ENCODE measurements around the gene ARHGAP8. TPM values are rescaled to one million over a fixed set of nuclear protein-coding genes. Genes with fewer than 3 reads are reported as not detected.
"Not testable (repeated sequence)": the region's sequence is repeated elsewhere in the genome, so short reads cannot be mapped to it uniquely, and the experiment has no call there.

Gene ARHGAP8
- total RNA-seq, 1 donor from 2014 or later: 5.3 TPM

- DNase-seq (ENCODE audit: low spot score): no peak
These were observed 132.8 kb downstream of the ARHGAP8 start for GRCh38 chr22:44884968-44885805.

- no peak for DNase-seq (ENCODE audit: low spot score)
These were observed 133.5 kb downstream of the ARHGAP8 start for GRCh38 chr22:44885806-44886360.

GRCh38 chr22:44887941-44888366 lies 135.6 kb downstream of the ARHGAP8 start:
- no peak for DNase-seq (ENCODE audit: low spot score)

GRCh38 chr22:44888491-44889254 lies 136.3 kb downstream of the ARHGAP8 start:
- no peak for DNase-seq (ENCODE audit: low spot score)

GRCh38 chr22:44889255-44889878 lies 137.0 kb downstream of the ARHGAP8 start:
- DNase-seq (ENCODE audit: low spot score): no peak

DNA sequence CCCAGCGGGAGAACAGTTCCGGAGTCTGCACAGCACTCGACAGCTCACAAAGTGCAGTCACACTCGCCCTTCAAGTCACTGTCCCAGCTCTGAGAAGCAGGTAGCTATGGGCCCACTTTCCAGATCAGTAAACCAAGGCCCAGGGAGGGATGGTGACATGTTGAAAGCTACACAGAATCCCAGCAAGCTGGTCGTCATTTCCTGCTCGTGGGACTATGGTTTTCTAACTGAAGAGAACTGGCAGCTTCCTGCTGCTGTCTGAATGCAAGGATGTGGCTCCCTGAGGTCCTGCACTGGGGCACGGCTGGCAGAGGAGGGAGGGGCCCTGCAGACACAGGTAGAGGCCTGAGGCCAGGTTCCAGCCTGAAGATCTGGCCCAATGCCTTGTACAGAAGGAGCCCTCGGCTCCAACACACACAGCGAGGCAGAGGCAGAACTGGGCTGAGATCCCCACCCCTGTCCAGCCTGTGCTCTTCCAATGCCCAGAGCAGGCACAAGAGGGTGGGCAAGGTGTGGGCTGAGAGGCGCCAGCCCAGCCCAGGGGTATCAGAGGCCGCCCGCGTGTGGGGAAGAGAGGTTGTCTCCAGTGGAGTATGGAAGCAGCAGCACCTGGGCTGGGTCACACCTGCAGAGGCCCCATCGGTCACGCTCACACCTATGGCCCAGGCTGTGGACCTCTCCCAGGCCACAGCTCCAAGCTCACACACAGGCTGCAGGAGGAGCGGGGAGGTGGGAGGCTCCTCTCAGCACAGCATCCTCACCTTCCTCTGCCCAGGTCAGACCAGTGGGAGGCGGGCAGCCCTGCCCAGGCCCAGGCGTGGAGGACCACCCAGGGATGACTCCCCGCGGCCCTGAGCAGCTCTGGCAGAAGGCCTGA lies 138.3 kb downstream of the ARHGAP8 start:
- DNase-seq (ENCODE audit: low spot score): no peak

DNA sequence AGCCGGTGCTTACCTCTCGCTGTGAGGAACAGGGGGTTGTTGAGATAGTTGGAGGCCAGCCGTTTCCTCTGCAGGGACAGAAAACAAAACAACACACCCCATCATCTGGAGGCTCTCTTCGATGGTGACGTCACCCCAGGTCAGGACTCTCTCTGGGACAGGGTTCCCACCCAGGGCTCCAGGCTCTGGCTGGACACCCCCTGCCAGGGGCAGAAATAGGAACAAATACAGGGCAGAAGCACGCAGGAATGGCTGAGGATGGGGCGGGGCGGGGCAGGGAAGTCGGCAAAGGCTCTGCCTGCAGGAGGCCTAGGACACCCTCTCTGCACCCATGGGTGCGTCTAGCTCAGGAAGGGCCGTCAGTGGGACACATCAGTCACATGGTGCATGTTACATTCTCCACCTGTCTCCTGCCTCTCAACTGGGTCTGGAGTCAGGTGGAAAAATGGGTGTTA lies 138.9 kb downstream of the ARHGAP8 start:
- no peak for DNase-seq (ENCODE audit: low spot score)

- no peak for DNase-seq (ENCODE audit: low spot score)
These were observed 139.4 kb downstream of the ARHGAP8 start for GRCh38 chr22:44891791-44892190.

DNA sequence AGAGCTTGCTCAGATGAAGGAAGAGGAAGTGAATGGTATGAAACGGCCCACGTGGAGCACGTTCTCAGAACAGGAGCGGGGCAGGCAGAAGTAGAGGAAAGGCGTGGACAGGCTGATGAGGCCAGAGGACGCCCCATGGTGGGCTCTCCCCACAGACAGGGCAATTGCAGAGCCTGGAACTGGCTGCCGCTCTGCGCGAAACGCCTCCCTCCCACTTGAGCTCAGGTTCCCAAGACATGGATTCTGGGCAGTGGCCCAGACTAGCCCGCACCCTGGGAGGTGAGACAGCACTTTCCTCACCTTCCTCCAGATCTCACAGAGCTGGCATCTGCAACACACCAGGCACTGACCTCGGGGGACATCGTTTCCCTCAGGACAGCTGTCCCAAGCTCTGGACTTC lies 139.9 kb downstream of the ARHGAP8 start:
- no peak for DNase-seq (ENCODE audit: low spot score)

GRCh38 chr22:44892803-44893730 lies 140.7 kb downstream of the ARHGAP8 start:
- no peak for DNase-seq (ENCODE audit: low spot score)

DNA sequence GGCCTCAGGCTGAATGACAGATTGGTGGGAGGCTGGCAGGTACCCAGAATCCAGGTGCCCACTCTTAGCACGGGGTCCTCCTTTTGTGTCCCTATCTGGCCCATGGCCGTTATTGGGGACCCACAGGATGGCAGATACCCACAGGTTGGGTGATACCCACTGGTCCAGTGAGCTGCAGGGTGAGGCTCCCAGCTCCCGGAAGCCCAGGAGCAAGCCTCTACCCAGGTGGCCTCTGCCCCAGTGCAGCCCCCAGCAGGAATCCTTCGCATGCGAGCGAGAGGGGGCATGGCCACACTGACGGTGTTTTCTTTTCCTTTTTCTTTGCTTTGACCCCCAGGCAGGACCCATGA lies 141.3 kb downstream of the ARHGAP8 start:
- no peak for DNase-seq (ENCODE audit: low spot score)

- no peak for DNase-seq (ENCODE audit: low spot score)
These were observed 141.9 kb downstream of the ARHGAP8 start for GRCh38 chr22:44894321-44894720.

DNA sequence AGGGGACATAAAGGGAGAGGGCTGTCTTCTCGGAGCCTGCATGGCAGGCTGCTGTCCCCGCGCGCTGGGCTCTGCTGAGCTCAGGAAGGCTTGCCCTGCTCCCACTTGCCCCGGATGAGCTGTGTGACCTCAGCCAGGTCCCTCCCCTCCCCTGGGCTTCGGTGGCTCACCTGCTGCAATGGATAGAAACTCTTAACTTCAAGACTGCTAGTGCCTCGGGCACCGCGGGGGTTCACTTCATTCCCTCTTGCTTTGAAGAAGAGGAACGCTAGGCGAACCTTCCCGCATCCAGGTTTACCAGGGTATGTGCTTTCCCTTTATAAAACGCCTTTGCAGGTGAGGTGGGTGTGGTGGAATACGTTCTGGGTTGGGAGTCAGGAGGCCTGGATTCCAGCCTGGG lies 142.4 kb downstream of the ARHGAP8 start:
- no peak for DNase-seq (ENCODE audit: low spot score)

- no peak for DNase-seq (ENCODE audit: low spot score)
These were observed 143.1 kb downstream of the ARHGAP8 start for GRCh38 chr22:44895296-44896055.

DNA sequence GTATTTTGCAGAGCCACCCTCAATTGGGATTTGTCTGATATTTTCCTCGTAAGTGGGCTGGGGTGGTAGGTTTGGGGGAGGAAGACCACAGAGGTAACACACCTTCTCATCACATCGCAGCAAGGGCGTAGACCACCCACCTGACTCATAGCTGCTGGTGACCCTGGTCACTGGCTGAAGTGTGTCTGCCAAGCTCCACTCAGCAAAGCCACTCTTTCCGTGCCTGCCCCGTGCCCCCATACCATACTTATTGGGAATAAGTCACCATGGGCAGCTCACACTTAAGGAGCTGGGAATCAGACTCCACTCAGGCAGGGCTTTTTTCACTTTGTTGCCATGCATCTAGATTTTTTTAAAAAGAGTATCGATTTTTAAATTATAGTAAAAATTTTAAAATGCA lies 145.9 kb downstream of the ARHGAP8 start:
- no peak for DNase-seq (ENCODE audit: low spot score)

- no peak for DNase-seq (ENCODE audit: low spot score)
These were observed 148.9 kb downstream of the ARHGAP8 start for GRCh38 chr22:44901301-44901700.

DNA sequence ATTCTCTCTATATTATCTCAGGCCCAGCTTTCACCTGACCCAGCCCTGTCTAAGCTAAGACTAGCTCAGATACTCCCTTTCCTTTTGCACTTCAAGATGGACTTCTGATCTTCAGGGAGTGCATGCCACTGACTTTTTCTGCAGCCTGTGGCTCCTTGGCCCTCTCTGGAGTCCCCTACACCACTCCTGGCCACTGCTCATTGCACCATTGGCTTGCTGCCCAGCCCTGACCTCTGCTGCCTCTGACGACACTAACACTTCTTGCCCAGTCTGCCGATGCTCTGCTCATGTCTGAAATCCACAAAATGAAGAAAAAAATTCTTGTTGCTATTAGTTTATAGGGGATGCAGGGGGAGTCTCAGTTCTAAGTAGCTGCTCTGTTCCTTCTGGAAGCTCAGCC lies 150.8 kb downstream of the ARHGAP8 start:
- not testable (repeated sequence) for DNase-seq (ENCODE audit: low spot score)

- DNase-seq (ENCODE audit: low spot score): not testable (repeated sequence)
These were observed 152.2 kb downstream of the ARHGAP8 start for GRCh38 chr22:44904492-44905152.

All from umbilical cord (tissue), 2 donors.